HepG2 (cell line): ENCODE measurements around the gene RIT2. TPM values are rescaled to one million over a fixed set of nuclear protein-coding genes. Genes with fewer than 3 reads are reported as not detected.

Source experiments
- ATAC-seq: fragments of 200-7000 bp; cut with Tn5 transposase; 3 replicates; pipeline ENCODE4 v1.9.1; 2020; ENCODE audit warnings: mild to moderate bottlenecking, moderate library complexity
- BruUV-seq: library from RNA; stranded (reverse); fragments of 400-500 nt; replicated peaks from 2 replicates; lab custom pipeline; 2021; lab: Mats Ljungman, UMichigan
- CTCF ChIA-PET: fragments of 300-600 bp; formaldehyde crosslinking; extraction: SDS; loops from one replicate; lab custom pipeline; 2021; ENCODE audit warnings: low total read pairs, inconsistent platforms, low intra/inter-chr PET ratio; lab: Yijun Ruan, JAX
- POLR2A ChIA-PET: fragments of 350-600 bp; sonication (Branson Sonifier 250); formaldehyde crosslinking; loops from one replicate; lab custom pipeline; 2020; ENCODE audit warnings: antibody characterized with exemption, inconsistent platforms; lab: Yijun Ruan, JAX
- DNase-seq: peaks from one replicate; pipeline ENCODE4 v3.0.0-alpha.2; 2015; ENCODE audit warnings: low spot score
- FAIRE-seq: peaks from 3 replicates; lab custom pipeline; 2011; peaks lifted over from hg19 to GRCh38; lab: Jason Lieb, UNC
- H2AFZ ChIP-seq: one replicate; pipeline ENCODE4 v1.6.1; 2011; ENCODE audit warnings: low read length, inconsistent platforms
- H3K27ac ChIP-seq: fragments of 300-600 bp; 3 replicates; pipeline ENCODE4 v1.8.0; 2011; ENCODE audit warnings: mixed run types, mild to moderate bottlenecking, mixed read lengths, low read length, inconsistent platforms; ENCODE audit not compliant: insufficient read depth; ENCODE audit errors: extremely low read length
- H3K27me3 ChIP-seq, 2 experiments: fragments of 200-600 bp in 1 of 2; 2 replicates in 1 of 2; 3 replicates in 1 of 2; pipeline versions ENCODE4 v1.6.0 to v1.8.0; 2011; ENCODE audit warnings: low read length in 2 of 2, mild to moderate bottlenecking in 2 of 2, moderate library complexity in 2 of 2, inconsistent platforms in 1 of 2; ENCODE audit not compliant: insufficient read depth in 2 of 2, control insufficient read depth in 1 of 2
- H3K36me3 ChIP-seq, 2 experiments: fragments of 200-600 bp in 1 of 2; replicated peaks in 1 of 2; 2 replicates in 1 of 2; 3 replicates in 1 of 2; pipeline versions ENCODE4 v1.5.1 to v1.8.0; 2011; ENCODE audit warnings: low read length in 2 of 2, inconsistent platforms in 1 of 2; ENCODE audit not compliant: insufficient read depth in 2 of 2, control insufficient read depth in 1 of 2
- H3K4me1 ChIP-seq: 2 replicates; pipeline ENCODE4 v1.5.1; 2012; ENCODE audit warnings: low read length, inconsistent platforms; ENCODE audit not compliant: insufficient read depth
- H3K4me2 ChIP-seq: 2 replicates; pipeline ENCODE4 v1.6.0; 2011; ENCODE audit warnings: low read depth, low read length, inconsistent platforms
- H3K4me3 ChIP-seq, 3 experiments: fragments of 200-600 bp in 1 of 3; sonication (generic), shearing (Covaris generic) in 1 of 3; replicated peaks in 1 of 3; 2 replicates each; pipeline ENCODE4 v1.5.1; 2011 to 2016; ENCODE audit warnings: low read length in 3 of 3, inconsistent platforms in 2 of 3, low read depth in 2 of 3, mild to moderate bottlenecking in 2 of 3, control low read depth in 1 of 3, mixed read lengths in 1 of 3; ENCODE audit not compliant: insufficient read depth in 1 of 3
- H3K79me2 ChIP-seq: one replicate; pipeline ENCODE4 v1.6.1; 2011; ENCODE audit warnings: low read length, inconsistent platforms; ENCODE audit not compliant: insufficient read depth
- H3K9ac ChIP-seq: 2 replicates; pipeline ENCODE4 v1.6.0; 2011; ENCODE audit warnings: mild to moderate bottlenecking, low read depth, low read length, inconsistent platforms; ENCODE audit not compliant: insufficient read depth
- H3K9me3 ChIP-seq: 2 replicates; pipeline ENCODE4 v1.5.1; 2012; ENCODE audit warnings: mild to moderate bottlenecking, low read length
- H4K20me1 ChIP-seq: 2 replicates; pipeline ENCODE4 v1.6.0; 2011; ENCODE audit warnings: inconsistent platforms, mild to moderate bottlenecking, low read length, moderate library complexity; ENCODE audit not compliant: insufficient read depth
- ZNF33B ChIP-seq: sonication (generic); formaldehyde crosslinking; IDR thresholded peaks from 2 replicates; pipeline ENCODE4 v1.5.1; 2020; ENCODE audit warnings: mild to moderate bottlenecking, missing genetic modification reagents
- WGBS: methylation state at CpG from one replicate; pipeline ENCODE4 v1.1.6; 2017; ENCODE audit warnings: low lambda C conversion rate; 5-methylcytosine and 5-hydroxymethylcytosine counted together
- in situ Hi-C: cut with HindIII; loops from 2 replicates; pipeline ENCODE4 v1.10.0; 2017; ENCODE audit warnings: low pct_unique_long_range_greater_than_20kb; ENCODE audit not compliant: extremely low pct_ligation_motif_present
- intact Hi-C: fragments of 100-400 bp; cut with micrococcal nuclease; formaldehyde crosslinking; loops from one replicate; pipeline ENCODE4 v1.10.0; 2022; ENCODE audit not compliant: unreplicated experiment
- polyA plus RNA-seq, 8 experiments: library from polyadenylated mRNA; depleted of rRNA in 3 of 8; stranded (reverse) in 7 of 8; unstranded in 1 of 8; fragments of >200 nt; fragmentation: Illumina TruSeq in 4 of 8; extraction: Trizol in 4 of 8; gene quantifications; 2 replicates each; pipeline versions ENCODE4 v1.2.1 to v1.2.3, GENCODE V29; 2011 to 2016; ENCODE audit warnings: low read depth in 4 of 8, missing spikeins in 1 of 8, mixed read lengths in 1 of 8; ENCODE audit not compliant: insufficient read depth in 1 of 8
- total RNA-seq, 5 experiments: library from RNA; depleted of rRNA; stranded (reverse); fragments of >200 nt; fragmentation: Illumina TruSeq; extraction: Trizol; gene quantifications; 2 replicates each; pipeline ENCODE4 v1.2.3, GENCODE V29; 2016; ENCODE audit warnings: low read depth in 1 of 5
- TF ChIP-seq, protein P1 (sequence below): sonication (generic); formaldehyde crosslinking; IDR thresholded peaks from 2 replicates; pipeline ENCODE4 v1.4.0; 2020; ENCODE audit warnings: missing genetic modification reagents, borderline replicate concordance
- TF ChIP-seq, protein P2 (sequence below): sonication (generic); formaldehyde crosslinking; conservative IDR thresholded peaks from 2 replicates; pipeline ENCODE4 v1.8.0; 2022; ENCODE audit warnings: low read depth, missing genetic modification reagents

RIT2 gene
- total and polyA plus RNA-seq, 2 of the 13 experiments (the other 11 are each of a cell fraction or from before 2014, with no cell fraction given), result not detected

DNA sequence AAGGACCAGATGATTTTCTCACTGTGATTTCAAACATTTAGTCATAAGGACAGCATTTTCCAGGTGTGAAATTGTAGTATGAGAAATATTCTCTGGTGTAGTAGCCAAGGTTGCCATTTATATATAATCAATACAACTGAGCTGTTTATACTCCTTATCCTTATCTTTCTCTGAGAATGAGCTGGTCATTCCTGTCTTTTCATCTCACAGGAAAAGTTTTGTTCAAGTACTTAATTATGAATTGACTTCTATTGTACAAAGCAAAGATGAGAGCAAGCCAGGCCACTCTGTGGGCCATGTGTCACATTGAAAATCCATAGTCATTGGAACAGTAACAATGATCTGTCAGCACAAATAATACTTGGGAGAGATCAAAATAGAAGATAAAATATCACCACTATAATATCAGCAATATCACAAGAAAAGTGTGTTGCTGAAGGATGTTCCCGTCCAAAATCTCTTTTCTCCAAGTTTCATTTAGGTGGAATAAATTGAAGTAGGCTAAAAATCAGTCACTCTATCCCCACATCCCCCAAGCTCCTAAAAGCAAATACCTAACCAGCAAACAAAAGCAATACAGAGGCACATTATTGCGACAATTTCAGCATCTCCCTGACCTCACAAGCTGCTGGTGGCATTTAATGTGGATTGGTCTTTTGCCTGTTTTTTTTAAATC, 2.1 kb downstream of the RIT2 start:
- H2AFZ ChIP-seq, result no peak overlapping the region
- ChIA-PET POLR2A (no interaction called here), CTCF (no interaction called here)
- TF ChIP-seq, protein P1, sequence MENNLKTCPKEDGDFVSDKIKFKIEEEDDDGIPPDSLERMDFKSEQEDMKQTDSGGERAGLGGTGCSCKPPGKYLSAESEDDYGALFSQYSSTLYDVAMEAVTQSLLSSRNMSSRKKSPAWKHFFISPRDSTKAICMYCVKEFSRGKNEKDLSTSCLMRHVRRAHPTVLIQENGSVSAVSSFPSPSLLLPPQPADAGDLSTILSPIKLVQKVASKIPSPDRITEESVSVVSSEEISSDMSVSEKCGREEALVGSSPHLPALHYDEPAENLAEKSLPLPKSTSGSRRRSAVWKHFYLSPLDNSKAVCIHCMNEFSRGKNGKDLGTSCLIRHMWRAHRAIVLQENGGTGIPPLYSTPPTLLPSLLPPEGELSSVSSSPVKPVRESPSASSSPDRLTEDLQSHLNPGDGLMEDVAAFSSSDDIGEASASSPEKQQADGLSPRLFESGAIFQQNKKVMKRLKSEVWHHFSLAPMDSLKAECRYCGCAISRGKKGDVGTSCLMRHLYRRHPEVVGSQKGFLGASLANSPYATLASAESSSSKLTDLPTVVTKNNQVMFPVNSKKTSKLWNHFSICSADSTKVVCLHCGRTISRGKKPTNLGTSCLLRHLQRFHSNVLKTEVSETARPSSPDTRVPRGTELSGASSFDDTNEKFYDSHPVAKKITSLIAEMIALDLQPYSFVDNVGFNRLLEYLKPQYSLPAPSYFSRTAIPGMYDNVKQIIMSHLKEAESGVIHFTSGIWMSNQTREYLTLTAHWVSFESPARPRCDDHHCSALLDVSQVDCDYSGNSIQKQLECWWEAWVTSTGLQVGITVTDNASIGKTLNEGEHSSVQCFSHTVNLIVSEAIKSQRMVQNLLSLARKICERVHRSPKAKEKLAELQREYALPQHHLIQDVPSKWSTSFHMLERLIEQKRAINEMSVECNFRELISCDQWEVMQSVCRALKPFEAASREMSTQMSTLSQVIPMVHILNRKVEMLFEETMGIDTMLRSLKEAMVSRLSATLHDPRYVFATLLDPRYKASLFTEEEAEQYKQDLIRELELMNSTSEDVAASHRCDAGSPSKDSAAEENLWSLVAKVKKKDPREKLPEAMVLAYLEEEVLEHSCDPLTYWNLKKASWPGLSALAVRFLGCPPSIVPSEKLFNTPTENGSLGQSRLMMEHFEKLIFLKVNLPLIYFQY, result no peak
- TF ChIP-seq ZNF33B (CRISPR knock-in tag), result no peak
- TF ChIP-seq, protein P2, sequence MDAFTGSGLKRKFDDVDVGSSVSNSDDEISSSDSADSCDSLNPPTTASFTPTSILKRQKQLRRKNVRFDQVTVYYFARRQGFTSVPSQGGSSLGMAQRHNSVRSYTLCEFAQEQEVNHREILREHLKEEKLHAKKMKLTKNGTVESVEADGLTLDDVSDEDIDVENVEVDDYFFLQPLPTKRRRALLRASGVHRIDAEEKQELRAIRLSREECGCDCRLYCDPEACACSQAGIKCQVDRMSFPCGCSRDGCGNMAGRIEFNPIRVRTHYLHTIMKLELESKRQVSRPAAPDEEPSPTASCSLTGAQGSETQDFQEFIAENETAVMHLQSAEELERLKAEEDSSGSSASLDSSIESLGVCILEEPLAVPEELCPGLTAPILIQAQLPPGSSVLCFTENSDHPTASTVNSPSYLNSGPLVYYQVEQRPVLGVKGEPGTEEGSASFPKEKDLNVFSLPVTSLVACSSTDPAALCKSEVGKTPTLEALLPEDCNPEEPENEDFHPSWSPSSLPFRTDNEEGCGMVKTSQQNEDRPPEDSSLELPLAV (CRISPR knock-in tag), result no peak
- no peak overlapping the region for H3K9ac ChIP-seq
- BruUV-seq, result no TSS peak
- H3K4me3 ChIP-seq, result no peak overlapping the region
- no peaks in the 10 kb centered on the region for H3K79me2 ChIP-seq
- H4K20me1 ChIP-seq, result no peaks in the 10 kb centered on the region
- H3K27ac ChIP-seq, result no peak overlapping the region
- H3K4me2 ChIP-seq, result no peak overlapping the region
- H3K27me3 ChIP-seq, result no peaks in the 10 kb centered on the region; a peak in 1 of 5 replicates
- intact Hi-C loops, result no loop called here
- in situ Hi-C loops, result no loop called here
- 0% methylated on average over 2 of the region's 2 CpGs for WGBS
- ATAC-seq (no peak), DNase-seq (no peak), FAIRE-seq (no peak)
- no peaks in the 10 kb centered on the region for H3K36me3 ChIP-seq
- no peaks in the 10 kb centered on the region for H3K9me3 ChIP-seq
- no peaks in the 10 kb centered on the region for H3K4me1 ChIP-seq
